Breast epithelium (tissue), 4 donors: Measurements from ENCODE around the gene CD164. TPM values are rescaled to one million over a fixed set of nuclear protein-coding genes. Genes with fewer than 3 reads are reported as not detected.

Experiments used
- DNase-seq, 2 donors: peaks; one replicate each; pipeline ENCODE4 v3.0.0-alpha.2; 2019; ENCODE audit warnings: low spot score in 2 of 2
- H3K27ac ChIP-seq, 2 donors: fragments of 200-600 bp; sonication (generic) in 1 of 2; one replicate each; pipeline ENCODE4 v1.5.1; 2016 to 2019; ENCODE audit warnings: mild to moderate bottlenecking in 1 of 2
- H3K27me3 ChIP-seq, 2 donors: fragments of 200-600 bp; sonication (generic) in 1 of 2; one replicate each; pipeline versions ENCODE4 v1.5.1 to v1.6.0; 2017 to 2019; ENCODE audit warnings: control low read depth in 1 of 2, mild to moderate bottlenecking in 1 of 2
- H3K36me3 ChIP-seq: fragments of 200-600 bp; one replicate; pipeline ENCODE4 v1.5.1; 2019
- H3K4me1 ChIP-seq, 2 donors: fragments of 200-600 bp; sonication (generic); one replicate each; pipeline ENCODE4 v1.5.1; 2016 to 2019; ENCODE audit warnings: control low read depth in 1 of 2
- H3K4me3 ChIP-seq, 3 donors: fragments of 200-600 bp; sonication (generic); 1 replicate in 2 of 3; 2 replicates in 1 of 3; pipeline ENCODE4 v1.5.1; 2016 to 2019; ENCODE audit warnings: mild to moderate bottlenecking in 3 of 3, moderate library complexity in 2 of 3
- H3K9me3 ChIP-seq, 2 donors: fragments of 200-600 bp; sonication (generic) in 1 of 2; one replicate each; pipeline ENCODE4 v1.5.1; 2016 to 2019; ENCODE audit warnings: control low read depth in 1 of 2
- POLR2A ChIP-seq: fragments of 450-650 bp; IDR thresholded peaks from one replicate; pipeline ENCODE4 v1.6.1; 2016; ENCODE audit warnings: antibody characterized with exemption, mild to moderate bottlenecking, moderate library complexity
- POLR2AphosphoS5 ChIP-seq, 3 donors: sonication (generic); formaldehyde crosslinking; IDR thresholded peaks; one replicate each; pipeline ENCODE4 v1.6.1; 2017; ENCODE audit warnings: antibody characterized with exemption in 3 of 3
- intact Hi-C: fragments of 100-400 bp; cut with DNase I; formaldehyde crosslinking; loops from one replicate; pipeline ENCODE4 v1.15.1; 2023; ENCODE audit warnings: low total_unique reads
- total RNA-seq, 3 donors: library from RNA; depleted of rRNA; stranded (reverse); fragments of >200 nt; gene quantifications; one replicate each; pipeline ENCODE4 v1.1.0, GENCODE V29; 2016
- TF ChIP-seq, protein P1 (sequence below), 3 donors: fragments of 450-650 bp; IDR thresholded peaks; one replicate each; pipeline ENCODE4 v1.5.1; 2016 to 2017; ENCODE audit warnings: antibody characterized with exemption in 3 of 3, mild to moderate bottlenecking in 3 of 3, moderate library complexity in 3 of 3

The CD164 gene
- total RNA-seq, 3 donors from 2014 or later = 186 to 302 (median 238) TPM

DNA sequence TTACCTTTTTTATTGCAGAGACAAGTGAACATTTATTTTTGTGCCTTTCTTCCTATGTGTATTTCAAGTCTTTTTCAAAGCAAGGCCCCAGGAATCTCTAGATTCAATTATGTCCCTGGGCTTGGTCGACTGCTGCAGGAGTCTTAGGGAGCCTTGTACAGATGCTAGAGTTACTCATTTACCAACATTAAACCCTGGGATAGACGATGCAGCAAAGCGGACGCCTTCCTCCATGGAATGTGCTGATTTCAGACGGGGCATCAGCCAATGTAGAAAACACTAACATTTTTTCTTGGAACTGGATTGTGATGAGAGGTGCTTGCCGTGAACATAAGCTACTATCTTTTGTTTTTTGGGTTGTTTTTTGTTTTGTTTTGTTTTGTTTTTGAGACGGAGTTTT, 55.9 kb downstream of the CD164 start:
- H3K4me3 ChIP-seq = no peak overlapping the region
- no peak overlapping the region for H3K27ac ChIP-seq
- H3K27me3 ChIP-seq = no peaks in the 10 kb centered on the region
- no peaks in the 10 kb centered on the region for H3K36me3 ChIP-seq
- H3K9me3 ChIP-seq = no peaks in the 10 kb centered on the region
- H3K4me1 ChIP-seq = no peaks in the 10 kb centered on the region
- intact Hi-C loops = loop anchor here (5.0 kb wide), 1 partner anchor 231 kb away; no protein-coding TSS in a partner anchor
- no peak for DNase-seq
- TF ChIP-seq, protein P1, sequence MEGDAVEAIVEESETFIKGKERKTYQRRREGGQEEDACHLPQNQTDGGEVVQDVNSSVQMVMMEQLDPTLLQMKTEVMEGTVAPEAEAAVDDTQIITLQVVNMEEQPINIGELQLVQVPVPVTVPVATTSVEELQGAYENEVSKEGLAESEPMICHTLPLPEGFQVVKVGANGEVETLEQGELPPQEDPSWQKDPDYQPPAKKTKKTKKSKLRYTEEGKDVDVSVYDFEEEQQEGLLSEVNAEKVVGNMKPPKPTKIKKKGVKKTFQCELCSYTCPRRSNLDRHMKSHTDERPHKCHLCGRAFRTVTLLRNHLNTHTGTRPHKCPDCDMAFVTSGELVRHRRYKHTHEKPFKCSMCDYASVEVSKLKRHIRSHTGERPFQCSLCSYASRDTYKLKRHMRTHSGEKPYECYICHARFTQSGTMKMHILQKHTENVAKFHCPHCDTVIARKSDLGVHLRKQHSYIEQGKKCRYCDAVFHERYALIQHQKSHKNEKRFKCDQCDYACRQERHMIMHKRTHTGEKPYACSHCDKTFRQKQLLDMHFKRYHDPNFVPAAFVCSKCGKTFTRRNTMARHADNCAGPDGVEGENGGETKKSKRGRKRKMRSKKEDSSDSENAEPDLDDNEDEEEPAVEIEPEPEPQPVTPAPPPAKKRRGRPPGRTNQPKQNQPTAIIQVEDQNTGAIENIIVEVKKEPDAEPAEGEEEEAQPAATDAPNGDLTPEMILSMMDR (IDR thresholded peaks at IDR 0.05) = no peak
- TF ChIP-seq POLR2AphosphoS5 (IDR thresholded peaks at IDR 0.05) (no peak), POLR2A (no peak)

DNA sequence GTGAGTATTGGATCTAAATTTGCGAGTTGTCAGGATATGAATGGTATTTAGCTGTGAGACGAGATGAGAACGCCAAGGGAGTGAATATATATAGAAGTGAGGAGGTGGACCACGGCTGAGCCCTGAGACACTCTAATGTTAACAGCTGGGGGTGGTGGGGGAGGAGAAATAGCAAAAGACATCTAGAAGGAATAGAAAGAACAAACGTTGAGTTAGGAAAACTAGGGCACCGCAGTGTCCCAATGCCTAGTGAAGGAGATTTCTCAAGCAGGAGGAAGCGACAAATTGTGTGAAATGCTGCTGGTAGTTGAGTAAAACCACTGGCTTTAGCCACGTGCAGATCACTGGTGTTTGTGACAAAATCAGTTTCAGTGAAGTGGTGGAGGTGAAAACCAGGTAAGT, 56.9 kb downstream of the CD164 start:
- no peaks in the 10 kb centered on the region for H3K36me3 ChIP-seq
- no peaks in the 10 kb centered on the region for H3K9me3 ChIP-seq
- no peaks in the 10 kb centered on the region for H3K27me3 ChIP-seq
- TF ChIP-seq, protein P1 (IDR thresholded peaks at IDR 0.05) = no peak
- TF ChIP-seq POLR2AphosphoS5 (IDR thresholded peaks at IDR 0.05) = no peak
- no peak for TF ChIP-seq POLR2A
- H3K27ac ChIP-seq = no peak overlapping the region
- intact Hi-C loops = loop anchor here (5.0 kb wide), 1 partner anchor 232 kb away; no protein-coding TSS in a partner anchor
- H3K4me3 ChIP-seq = no peak overlapping the region
- no peak for DNase-seq
- H3K4me1 ChIP-seq = no peaks in the 10 kb centered on the region

DNA sequence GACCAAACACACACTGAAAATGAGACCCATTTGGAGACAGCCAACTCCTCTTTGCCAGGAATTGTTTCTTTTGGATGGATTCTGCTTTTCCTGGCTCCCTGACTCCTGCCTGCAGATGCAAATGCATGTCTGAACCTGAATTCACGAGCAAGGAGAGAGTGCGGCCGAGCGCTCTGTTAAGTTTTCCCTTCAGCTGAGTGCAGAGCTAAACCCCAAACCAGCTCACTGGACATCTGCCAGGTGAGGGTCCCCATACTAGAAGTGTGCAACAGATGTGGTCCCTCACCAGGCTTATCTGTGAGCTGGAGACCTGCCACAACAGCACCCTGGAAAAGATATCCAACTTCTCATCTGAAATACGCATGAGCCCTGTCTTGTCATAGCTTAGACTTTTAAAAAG, 59.0 kb downstream of the CD164 start:
- intact Hi-C loops = no loop called here
- TF ChIP-seq, protein P1 (IDR thresholded peaks at IDR 0.05) = no peak
- TF ChIP-seq POLR2A = no peak
- no peak for TF ChIP-seq POLR2AphosphoS5 (IDR thresholded peaks at IDR 0.05)
- no peak for DNase-seq
- Histone ChIP-seq H3K9me3 (no peaks in the 10 kb centered on the region), H3K4me3 (no peak overlapping the region), H3K27ac (peak overlapping the region; percentile 2 to 46), H3K27me3 (no peaks in the 10 kb centered on the region), H3K36me3 (no peaks in the 10 kb centered on the region), H3K4me1 (no peaks in the 10 kb centered on the region)

DNA sequence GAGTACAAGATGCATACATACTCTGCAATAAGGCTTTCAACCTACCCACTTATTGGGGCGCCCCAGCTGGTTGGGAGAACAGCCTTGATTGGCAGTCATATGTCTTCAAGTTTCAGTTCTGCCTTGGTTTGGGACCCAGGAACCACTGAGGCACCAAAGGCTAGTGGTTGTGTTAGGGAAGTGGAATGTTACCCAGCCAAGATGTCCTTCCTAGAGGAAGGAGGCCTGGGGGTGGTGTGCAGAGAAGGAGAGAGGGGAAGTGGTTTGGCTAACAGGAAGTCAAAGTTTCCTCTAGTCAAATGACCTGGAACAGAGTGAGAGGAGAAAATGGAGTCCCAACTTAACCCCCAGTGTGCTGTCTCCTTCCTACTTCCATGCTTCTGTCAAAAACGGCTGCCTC, 59.4 kb downstream of the CD164 start:
- no peak for DNase-seq
- peak overlapping the region; percentile 2 to 46 for H3K27ac ChIP-seq
- TF ChIP-seq POLR2AphosphoS5 (IDR thresholded peaks at IDR 0.05) = no peak
- TF ChIP-seq, protein P1 (IDR thresholded peaks at IDR 0.05) = no peak
- no peak for TF ChIP-seq POLR2A
- no peaks in the 10 kb centered on the region for H3K27me3 ChIP-seq
- intact Hi-C loops = no loop called here
- no peaks in the 10 kb centered on the region for H3K4me1 ChIP-seq
- no peaks in the 10 kb centered on the region for H3K9me3 ChIP-seq
- H3K4me3 ChIP-seq = no peak overlapping the region
- H3K36me3 ChIP-seq = no peaks in the 10 kb centered on the region

DNA sequence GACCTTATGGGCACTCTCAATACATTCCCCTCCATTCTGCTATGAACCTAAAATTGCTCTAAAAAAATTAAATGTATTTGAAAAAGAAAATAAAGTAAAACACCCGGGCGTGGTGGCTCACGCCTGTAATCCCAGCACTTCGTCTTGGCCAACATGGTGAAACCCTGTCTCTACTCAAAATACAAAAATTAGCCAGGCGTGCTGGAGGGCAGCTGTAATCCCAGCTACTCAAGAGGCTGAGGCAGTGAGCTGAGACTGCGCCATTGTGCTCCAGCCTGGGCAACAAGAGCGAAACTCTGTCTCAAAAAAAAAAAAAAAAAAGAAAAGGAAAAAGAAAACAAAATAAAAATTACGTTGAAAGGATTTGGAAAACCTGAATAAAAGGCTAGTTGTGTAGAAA, 60.5 kb downstream of the CD164 start:
- no peaks in the 10 kb centered on the region for H3K36me3 ChIP-seq
- no peaks in the 10 kb centered on the region for H3K9me3 ChIP-seq
- H3K27me3 ChIP-seq = no peaks in the 10 kb centered on the region
- no peak overlapping the region for H3K4me3 ChIP-seq
- no peak for DNase-seq
- intact Hi-C loops = no loop called here
- H3K27ac ChIP-seq = no peak overlapping the region
- no peaks in the 10 kb centered on the region for H3K4me1 ChIP-seq
- TF ChIP-seq POLR2AphosphoS5 (IDR thresholded peaks at IDR 0.05) = no peak
- no peak for TF ChIP-seq POLR2A
- TF ChIP-seq, protein P1 (IDR thresholded peaks at IDR 0.05) = no peak
